GM21367 (cell line): ENCODE data around the gene LMAN2L.
"Not testable (repeated sequence)": the region's sequence is repeated elsewhere in the genome, so short reads cannot be mapped to it uniquely, and the experiment has no call there.

Experiments used
- ATAC-seq: cut with Tn5 transposase; IDR thresholded peaks from one replicate; pipeline ENCODE4 v1.9.1; 2021; ENCODE audit not compliant: unreplicated experiment

Gene LMAN2L

GRCh38 chr2:96687711-96688640 lies 51.9 kb downstream of the LMAN2L start:
- ATAC-seq, result no peak

GRCh38 chr2:96687266-96687665 lies 52.6 kb downstream of the LMAN2L start:
- ATAC-seq, result no peak

GRCh38 chr2:96685577-96686459 lies 54.0 kb downstream of the LMAN2L start:
- ATAC-seq, result no peak

GRCh38 chr2:96684883-96685576 lies 54.8 kb downstream of the LMAN2L start:
- no peak for ATAC-seq

GRCh38 chr2:96683972-96684820 lies 55.7 kb downstream of the LMAN2L start:
- ATAC-seq, result no peak

- ATAC-seq, result no peak
Observed at GRCh38 chr2:96683307-96683706, 56.6 kb downstream of the LMAN2L start.

- ATAC-seq, result no peak
Observed at GRCh38 chr2:96681540-96681939, 58.3 kb downstream of the LMAN2L start.

- ATAC-seq, result no peak
Observed at GRCh38 chr2:96680561-96681141, 59.2 kb downstream of the LMAN2L start.

- ATAC-seq, result no peak
Observed at GRCh38 chr2:96679848-96680247, 60.0 kb downstream of the LMAN2L start.

GRCh38 chr2:96669539-96670215 lies 70.2 kb downstream of the LMAN2L start:
- no peak for ATAC-seq

GRCh38 chr2:96668771-96669170 lies 71.1 kb downstream of the LMAN2L start:
- ATAC-seq, result no peak

GRCh38 chr2:96665717-96666116 lies 74.1 kb downstream of the LMAN2L start:
- not testable (repeated sequence) for ATAC-seq

GRCh38 chr2:96665083-96665569 lies 74.7 kb downstream of the LMAN2L start:
- no peak for ATAC-seq

GRCh38 chr2:96664366-96664925 lies 75.4 kb downstream of the LMAN2L start:
- no peak for ATAC-seq

- ATAC-seq, result no peak
Observed at GRCh38 chr2:96663829-96664228, 76.0 kb downstream of the LMAN2L start.

GRCh38 chr2:96663177-96663576 lies 76.7 kb downstream of the LMAN2L start:
- no peak for ATAC-seq

GRCh38 chr2:96662360-96662759 lies 77.5 kb downstream of the LMAN2L start:
- no peak for ATAC-seq

GRCh38 chr2:96661324-96661723 lies 78.5 kb downstream of the LMAN2L start:
- ATAC-seq, result no peak

GRCh38 chr2:96656540-96656939 lies 83.3 kb downstream of the LMAN2L start:
- ATAC-seq, result no peak
